HK-2 (cell line): ENCODE data around the gene CGB2.
"Not testable (repeated sequence)": the region's sequence is repeated elsewhere in the genome, so short reads cannot be mapped to it uniquely, and the experiment has no call there.

ENCODE experiments used
- DNase-seq: peaks from one replicate; pipeline ENCODE4 v3.0.0-alpha.2; 2018; ENCODE audit not compliant: unreplicated experiment

The CGB2 gene

DNA sequence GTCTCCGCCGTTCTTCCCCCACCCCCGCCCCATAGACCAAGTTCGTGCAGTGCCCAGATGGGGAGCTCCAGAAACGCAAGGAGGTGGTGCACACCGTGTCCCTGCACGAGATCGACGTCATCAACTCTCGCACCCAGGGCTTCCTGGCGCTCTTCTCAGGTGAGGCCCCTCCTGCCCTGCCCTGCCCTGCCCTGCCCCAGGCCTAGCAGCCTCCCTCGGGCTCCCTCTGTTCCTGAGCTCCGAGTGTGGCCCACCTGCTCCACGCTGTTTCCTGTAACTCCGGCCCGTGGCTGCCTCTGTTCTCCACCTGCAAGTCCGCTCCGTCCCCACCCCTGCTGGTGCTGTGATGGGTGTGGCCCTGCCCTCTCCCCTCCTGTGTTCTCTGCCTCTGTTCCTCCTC lies 21.2 kb upstream of the CGB2 start:
- no peak for DNase-seq

DNA sequence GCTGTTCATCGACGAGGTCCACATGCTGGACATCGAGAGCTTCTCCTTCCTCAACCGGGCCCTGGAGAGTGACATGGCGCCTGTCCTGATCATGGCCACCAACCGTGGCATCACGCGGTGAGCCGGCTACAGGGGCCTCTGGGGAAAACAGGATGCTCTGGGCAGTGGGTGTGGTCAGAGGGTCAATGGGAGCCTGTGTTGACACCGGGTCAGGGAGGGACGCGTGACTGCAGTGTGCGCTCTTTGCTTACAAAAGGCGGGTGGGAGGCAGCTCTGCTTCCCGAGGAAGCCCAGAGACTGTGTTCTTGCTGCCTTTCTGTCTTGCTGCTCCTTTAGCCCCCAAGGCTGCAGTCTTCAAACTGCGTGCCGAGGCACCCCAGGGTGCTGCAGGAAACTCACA lies 20.5 kb upstream of the CGB2 start:
- no peak for DNase-seq

DNA sequence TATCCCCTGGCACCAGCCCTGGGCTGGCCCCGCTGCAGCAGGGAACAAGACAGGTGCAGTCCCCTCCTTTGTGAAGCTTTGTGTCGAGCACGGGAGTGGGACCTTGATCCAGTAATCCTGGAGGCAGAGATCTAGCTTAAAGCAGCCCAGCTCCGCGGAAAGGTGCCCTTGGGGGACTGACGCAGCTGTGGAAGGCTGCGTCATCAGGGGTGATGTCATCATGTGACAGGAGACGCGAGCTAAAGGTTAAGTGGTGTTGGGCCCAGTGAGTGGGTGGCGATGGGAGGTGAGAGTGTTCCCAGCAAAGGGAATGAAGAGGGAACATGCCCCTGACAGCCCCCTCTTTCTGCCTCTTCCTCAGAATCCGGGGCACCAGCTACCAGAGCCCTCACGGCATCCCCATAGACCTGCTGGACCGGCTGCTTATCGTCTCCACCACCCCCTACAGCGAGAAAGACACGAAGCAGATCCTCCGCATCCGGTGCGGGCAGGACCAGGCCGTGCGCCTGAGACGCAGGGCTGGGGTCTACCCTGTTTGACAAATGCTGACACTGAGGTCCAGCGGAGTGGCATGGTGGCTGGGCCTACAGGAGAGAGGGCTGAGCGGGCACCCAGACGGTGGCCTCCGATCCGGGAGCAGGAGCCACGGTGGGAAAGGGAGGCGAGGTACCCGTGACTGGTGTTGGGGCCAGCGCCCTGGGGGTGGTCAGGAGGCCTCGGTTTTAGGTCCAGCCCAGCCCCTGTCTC lies 17.4 kb upstream of the CGB2 start:
- DNase-seq = no peak

DNA sequence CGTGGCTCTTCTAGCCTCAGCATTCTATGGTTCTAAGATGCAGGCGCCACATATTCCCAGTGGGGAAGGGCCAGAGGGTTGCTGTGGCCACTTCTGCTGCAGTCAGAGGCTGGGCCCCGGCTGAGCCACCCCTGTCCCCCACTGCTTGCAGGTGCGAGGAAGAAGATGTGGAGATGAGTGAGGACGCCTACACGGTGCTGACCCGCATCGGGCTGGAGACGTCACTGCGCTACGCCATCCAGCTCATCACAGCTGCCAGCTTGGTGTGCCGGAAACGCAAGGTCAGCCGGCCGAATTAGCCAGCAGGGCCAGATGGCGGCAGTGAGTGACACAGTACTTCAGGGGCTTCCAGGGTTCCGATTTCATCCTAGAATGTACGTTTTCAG lies 16.8 kb upstream of the CGB2 start:
- DNase-seq = no peak

DNA sequence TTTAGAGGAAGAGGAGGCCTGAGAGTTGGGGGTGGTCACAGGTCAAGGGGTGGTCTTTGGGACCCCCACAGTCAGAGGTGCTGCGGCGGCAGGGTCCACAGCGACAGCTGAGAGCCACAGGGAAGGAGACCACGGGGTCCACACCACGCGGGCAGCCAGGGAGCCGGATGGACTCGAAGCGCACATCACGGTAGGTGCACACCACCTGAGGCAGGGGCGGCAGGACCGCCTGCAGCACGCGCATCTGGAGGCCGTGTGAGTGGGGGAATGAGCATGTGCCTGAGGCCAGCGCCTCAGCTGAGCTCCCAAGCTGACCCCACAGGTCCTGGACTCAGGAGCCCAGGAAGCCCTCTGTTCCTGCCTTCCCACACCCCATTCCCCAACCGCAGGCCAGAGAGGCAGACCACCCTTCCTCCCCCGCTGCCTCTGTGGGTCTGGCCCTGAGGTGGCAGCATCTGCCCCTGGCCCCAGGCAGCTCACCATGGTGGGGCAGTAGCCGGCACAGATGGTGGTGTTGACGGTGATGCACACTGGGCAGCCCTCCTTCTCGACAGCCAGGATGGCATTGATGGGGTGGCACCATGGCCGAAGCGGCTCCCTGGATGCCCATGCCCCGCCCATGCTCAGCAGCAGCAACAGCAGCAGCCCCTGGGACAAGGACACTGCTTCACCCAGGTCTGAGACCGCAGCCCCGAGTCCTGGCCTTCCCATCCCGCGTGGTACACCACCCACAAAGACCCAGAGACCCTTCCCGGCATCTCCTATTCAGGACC lies 15.4 kb upstream of the CGB2 start:
- no peak for DNase-seq

DNA sequence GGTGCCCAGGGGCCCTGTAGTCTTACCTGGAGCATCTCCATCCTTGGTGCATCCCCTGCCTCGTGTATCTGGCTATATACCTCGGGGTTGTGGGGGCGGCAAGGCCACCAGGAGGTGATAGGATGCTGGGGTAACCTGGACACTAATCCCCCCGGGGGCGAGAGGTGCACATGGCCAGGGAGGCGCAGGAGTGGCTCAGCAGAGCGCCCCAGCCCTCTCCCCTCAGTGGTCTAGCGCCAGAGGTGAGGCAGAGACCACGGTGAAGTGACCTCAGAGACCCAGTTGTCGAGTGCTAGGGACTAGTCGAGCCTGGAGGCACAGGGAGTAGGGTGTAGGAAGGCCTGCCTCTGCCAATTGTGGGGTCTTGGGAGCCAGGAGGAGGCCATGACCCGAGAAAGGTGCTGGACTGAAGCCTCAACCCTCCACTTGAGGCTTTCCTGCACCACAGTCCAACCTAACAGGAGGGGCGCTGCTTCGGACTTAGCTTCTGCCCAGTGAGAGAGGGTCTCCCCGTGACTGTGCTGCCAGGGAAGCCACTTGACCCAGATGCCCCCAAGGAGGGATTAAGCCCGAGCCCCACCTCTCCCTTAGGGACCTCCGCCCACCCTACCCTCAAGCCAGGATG lies 14.5 kb upstream of the CGB2 start, which contains the start of gene LHB:
TSS of gene LHB (minus strand) at position 51 of the 625 bp plus-strand sequence. CDS start at position 41, 10 bp downstream.
- DNase-seq = no peak

DNA sequence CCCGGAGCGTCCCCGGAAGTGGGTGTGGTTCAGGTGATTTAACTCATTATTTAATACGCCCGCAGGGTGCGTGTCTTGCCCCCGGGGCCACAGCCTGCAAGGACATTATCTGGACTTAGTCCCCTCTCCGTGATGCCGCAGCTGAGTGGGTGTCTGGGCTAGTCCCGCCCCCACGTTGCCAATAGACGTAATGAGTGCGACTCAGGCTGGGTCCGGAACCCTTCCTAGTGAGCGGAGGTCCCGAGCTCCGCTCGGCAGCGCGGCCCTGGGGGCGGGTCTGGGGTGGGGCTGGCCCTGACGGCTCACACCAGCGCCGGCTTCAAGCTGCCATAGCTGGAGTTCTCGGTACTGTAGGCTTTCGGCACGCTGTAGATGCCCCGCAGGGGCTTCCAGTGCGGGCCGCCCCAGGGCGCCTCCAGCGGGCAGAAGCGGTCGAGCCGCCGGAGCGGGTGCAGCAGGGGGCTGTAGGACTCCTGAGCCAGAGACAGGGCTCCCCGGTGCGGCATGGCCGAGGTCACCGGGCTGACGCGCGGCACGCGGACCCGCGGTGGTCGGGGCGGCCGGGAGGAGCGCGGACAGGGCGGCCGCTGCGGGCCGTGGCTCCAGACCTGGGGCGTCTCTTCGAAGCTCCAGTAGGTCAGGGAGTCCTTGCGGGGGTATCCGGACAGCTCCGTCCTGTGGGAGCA lies 13.9 kb upstream of the CGB2 start:
- DNase-seq = no peak

DNA sequence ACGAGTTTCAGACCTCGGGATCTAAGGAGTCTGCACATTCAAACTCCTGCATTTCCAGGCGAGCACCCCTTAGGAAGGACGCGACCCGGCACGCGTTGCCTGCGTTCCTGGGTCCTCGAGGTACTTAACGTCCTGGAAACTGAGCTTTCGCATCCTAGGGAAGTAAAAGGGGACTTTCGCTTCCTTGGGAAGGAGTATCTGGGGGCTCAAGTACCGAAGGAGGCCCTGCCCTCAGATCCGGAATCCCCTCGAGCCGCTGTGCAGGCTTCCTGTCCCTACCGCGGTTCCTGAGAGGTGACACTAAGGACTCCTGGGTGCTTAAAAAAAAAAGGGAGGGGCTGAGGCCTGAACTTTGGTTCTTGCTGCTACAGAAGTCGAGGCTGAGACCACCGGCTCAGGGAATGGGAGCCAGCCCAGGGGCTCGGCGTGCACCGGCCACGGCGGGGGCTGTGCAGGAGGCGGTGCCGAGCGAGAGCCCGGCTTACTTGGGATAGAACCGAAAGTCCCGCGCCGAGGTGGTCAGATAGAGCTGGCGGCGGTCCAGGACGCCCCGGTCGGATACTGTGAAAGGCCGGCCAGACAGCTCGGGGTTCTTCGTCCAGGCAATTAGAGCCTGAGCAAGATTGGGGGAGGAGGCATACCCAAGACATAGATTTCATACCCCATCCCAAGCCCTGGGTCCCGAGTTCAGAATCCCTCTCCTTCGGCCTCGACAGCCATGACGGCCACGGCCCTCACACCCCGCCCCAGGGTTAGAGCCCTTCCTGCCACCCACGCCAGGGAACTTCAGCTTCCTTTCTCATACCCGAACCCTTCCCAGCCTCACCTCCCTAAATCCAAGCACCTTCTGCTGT lies 13.1 kb upstream of the CGB2 start:
- DNase-seq = not testable (repeated sequence)

DNA sequence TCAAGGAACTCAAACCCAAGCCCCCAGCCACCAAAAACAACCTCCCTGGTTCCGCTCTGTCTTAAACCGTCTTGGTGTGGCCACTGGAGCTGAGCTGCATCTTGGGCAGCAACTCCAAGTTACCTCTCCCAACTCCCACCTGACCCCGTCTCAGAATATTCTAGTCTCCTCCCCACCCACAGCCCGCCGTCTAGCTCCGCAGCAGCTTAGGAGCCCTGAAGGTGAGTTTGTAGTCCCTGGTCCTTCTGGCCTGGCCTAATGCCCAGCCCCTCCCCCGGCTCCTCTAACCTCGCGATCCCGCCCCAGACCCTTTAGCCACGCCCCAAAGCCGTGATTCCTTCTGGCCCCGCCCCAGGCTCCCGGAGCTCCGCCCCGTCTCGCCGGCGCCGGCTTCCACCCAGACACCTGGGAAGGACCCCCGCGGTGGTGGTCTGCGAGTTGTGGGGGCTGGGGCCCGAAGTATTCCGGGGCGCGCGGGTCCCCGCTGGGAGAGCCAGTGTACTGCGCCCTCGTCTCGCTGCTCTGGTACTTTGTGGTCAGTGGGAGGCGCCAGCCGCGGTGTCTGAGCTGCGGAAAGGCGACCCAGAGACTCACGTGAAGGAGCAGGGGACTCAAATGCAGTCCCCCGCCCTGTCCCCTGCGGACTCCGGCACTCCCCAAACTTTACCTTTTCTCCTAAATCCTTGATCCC lies 12.3 kb upstream of the CGB2 start:
- peak; percentile 64 for DNase-seq

DNA sequence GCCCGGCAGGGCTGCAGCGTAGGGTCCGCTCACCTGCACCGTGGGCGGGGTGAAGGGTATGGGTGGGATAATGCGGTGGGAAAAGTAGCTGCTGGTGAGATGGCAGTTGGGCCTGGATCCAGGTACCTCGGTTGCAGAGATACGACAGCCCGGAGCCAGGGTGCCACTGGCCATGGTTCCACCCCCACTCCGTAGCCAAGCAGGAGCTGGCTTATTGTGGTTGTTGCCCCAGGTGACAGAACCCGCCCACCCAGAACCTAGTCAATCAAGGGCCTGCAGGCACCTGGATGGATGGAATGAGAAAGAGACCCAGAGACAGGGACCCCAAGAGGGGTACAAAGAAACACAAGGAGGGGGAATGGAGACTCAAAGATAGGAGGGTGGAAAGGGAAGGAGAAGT lies 11.3 kb upstream of the CGB2 start:
- peak; percentile 60 for DNase-seq

DNA sequence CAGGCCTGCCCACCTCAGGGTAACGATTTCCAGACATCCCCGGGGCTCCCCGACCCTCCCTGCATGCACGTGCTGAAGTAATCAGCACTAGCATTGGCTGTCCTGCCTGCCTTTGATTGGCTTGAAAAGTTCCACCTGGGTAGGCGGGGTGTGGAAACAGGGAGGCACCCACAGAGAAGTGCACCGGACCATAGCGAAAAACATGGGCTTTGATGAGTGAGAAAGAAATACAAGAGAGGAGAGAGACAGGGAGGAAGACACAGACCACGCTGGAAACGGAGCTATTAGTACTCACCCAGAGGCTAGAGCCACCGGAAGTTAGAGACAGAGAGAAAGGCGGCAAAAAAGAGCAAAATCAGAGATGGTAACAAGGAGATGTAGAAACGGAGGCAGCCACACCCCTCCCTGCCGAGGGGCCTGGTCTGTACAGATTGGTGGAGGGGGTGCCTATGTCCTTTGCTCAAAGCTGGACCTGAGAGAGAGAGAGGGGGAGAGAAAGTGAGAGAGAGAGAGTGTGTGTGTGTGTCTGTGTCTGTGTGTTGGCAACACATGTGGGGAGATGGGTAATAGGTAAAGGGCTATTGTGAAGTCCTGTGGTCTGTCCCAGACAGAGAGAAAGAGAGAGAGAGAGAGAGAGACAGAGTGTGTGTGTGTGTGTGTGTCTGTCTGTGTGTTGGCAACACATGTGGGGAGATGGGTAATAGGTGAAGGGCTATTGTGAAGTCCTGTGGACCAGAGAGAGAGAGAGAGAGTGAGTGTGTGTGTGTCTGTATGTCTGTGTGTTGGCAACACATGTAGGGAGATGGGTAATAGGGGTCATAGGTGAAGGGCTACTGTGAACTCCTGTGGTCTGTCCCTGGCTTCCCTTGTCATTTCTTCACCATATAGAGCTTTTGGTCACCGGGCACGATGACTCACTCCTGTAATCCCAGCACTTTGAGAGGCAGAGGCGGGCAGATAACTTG lies 10.5 kb upstream of the CGB2 start:
- peak; percentile 81 for DNase-seq

DNA sequence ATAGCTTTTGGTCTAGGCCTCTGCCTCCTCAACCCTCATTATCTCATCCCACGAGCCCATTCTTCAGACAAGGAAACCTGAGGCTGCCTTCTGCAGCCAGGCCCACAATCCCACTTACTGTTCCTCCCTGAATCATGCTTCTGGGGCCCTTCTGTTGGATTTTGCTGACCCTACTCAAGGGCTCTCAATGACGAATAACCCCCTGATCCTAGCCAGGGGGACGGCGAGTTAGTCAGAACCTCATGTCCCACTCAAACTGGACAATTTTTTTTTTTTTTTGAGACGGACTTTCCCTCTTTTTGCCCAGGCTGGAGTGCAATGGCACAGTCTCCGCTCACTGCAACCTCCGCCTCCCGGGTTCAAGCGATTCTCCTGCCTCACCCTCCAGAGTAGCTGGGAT lies 9.6 kb upstream of the CGB2 start:
- no peak for DNase-seq

DNA sequence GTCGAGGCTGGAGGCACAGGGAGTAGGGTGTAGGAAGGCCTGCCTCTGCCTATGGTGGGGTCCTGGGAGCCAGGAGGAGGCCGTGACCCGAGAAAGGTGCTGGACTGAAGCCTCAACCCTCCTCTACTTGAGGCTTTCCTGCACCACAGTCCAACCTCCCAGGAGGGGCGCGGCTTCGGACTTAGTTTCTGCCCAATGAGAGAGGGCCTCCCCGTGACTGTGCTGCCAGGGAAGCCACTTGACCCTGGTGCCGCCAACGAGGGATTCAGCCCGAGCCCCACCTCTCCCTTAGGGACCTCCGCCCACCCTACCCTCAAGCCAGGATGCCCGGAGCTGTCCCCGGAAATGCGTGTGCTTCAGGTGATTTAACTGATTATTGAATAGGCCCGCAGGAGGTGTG lies 7.5 kb upstream of the CGB2 start, which contains the start of gene CGB3:
TSS of gene CGB3 (minus strand) at position 101 of the 400 bp plus-strand sequence. CDS start 362 bp downstream, outside the sequence.
- DNase-seq = not testable (repeated sequence)

DNA sequence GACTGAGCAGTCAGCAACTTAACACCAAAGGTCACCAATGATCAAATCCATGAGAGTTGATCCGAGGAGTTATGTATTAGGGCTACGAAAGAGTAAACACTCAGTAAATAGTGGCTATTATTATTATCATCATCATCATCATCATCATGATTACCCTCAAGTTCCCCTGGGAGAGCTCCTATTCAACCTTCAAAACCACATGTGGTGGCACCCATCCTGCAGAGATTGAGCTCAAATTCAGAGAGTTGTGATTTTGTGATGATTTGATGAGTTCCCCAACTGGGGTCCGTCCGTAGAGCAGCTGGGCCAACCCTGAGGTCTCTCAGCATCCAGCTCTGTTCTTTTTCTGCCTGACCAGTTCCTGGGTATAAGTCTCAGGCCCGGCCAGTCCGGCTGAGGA lies 6.6 kb upstream of the CGB2 start:
- not testable (repeated sequence) for DNase-seq

DNA sequence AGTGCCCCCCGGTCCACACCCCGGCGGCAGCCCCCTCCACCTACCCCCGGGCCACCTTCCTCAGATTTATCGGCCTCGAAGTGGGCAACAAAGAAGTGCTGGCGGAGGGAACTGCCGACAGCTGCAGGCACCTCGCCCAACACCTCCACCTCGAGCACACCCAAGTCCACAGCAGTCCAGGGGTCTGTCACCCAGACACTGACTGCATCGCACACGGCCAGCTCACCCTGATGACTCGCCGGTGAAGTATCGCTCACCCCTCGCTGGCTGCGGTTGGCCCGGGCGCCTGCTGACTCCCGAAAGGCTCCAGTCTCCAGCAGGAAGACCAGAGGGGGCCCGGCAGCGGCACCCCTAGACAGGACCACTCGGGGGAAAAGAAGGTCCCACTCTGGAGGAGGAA lies 6.1 kb upstream of the CGB2 start:
- not testable (repeated sequence) for DNase-seq

DNA sequence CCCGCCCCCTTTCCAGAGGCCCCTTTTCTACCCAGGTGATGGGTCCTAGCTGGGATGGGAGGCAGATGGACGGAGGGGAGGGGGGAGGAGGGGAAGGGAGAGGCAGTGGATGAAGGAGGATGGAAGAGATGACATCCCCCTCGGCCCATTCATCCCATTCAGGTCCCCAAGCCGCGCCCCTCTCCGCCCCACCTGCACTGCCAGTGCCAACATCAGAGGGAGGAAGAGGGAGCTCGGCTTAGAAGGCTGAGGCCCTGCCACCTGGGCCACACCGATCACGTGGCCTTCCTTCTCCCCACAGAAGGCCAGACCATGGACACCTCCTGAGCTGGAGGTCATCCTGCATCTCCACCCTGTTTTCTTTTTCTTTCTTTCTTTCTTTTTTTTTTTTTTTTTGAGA lies 3.0 kb upstream of the CGB2 start:
- not testable (repeated sequence) for DNase-seq

DNA sequence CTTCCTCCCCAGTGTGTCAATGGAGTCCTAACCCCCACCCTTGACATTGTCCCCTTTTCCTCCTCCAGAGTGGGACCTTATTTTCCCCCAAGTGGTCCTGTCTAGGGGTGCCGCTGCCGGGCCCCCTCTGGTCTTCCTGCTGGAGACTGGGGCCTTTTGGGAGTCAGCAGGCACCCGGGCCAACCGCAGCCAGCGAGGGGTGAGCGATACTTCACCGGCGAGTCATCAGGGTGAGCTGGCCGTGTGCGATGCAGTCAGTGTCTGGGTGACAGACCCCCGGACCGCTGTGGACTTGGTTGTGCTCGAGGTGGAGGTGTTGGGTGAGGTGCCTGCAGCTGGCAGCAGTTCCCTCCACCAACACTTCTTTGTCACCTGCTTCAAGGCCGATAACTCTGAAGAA lies 1.9 kb upstream of the CGB2 start:
- DNase-seq = peak; percentile 56

DNA sequence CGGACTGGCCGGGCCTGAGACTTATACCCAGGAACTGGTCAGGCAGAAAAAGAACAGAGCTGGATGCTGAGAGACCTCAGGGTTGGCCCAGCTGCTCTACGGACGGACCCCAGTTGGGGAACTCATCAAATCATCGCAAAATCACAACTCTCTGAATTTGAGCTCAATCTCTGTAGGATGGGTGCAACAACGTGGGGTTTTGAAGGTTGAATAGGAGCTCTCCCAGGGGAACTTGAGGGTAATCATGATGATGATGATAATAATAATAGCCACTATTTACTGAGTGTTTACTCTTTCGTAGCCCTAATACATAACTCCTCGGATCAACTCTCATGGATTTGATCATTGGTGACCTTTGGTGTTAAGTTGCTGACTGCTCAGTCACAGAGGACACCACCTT lies 1.4 kb upstream of the CGB2 start:
- not testable (repeated sequence) for DNase-seq

DNA sequence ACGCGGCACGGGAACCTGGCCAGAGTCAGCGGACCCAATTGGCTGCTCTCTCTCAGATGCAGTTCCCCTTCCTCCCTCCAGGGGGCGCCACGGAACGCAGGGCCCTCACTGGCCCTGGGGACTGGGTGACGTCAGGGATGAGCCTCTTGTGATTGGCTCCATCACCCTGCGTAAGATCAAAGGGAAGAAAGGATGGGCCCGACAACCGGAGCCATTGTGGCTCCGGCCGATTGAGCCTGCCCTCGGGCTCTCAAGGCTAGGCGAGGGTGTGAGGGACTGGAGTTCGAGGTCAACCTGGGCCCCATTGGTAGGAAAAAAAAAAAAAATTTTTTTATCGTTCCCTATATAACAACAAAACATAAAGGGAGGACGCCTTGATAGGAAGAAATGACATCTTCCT lies 5.1 kb downstream of the CGB2 start, which contains the start of gene CGB1:
TSS of gene CGB1 (minus strand) at position 81 of the 400 bp plus-strand sequence. CDS start 184 bp downstream, outside the sequence.
- not testable (repeated sequence) for DNase-seq
